ENCODE results near the gene SAA1. TPM values are rescaled to one million over a fixed set of nuclear protein-coding genes. Genes with fewer than 3 reads are reported as not detected.

SAA1 gene
- total and polyA plus RNA-seq, 9 of the 15 experiments (the other 6 are each of a cell fraction or from before 2014, with no cell fraction given) = 6.3 TPM; not detected in 8

GRCh38 chr11:18310800-18311340 is 44.8 kb downstream of the SAA1 start:
- H3K9me1 ChIP-seq (ENCODE audit: control insufficient read depth, insufficient read depth, low read length) = no peaks in the 10 kb centered on the region
- H3K9me3 ChIP-seq (replicated peaks; ENCODE audit: control insufficient read depth, insufficient read depth, low read depth, low read length) = no peaks in the 10 kb centered on the region
- no peak overlapping the region for H3K4me3 ChIP-seq
- WGBS (ENCODE audit: insufficient coverage, low coverage, missing lambda C conversion rate) = 85% methylated on average over 6 of the region's 6 CpGs
- H3K36me3 ChIP-seq (ENCODE audit: control insufficient read depth, insufficient read depth, low read length) = peaks cover 72% of the 10 kb centered on the region
- ChIA-PET CTCF (ENCODE audit: low intra/inter-chr PET ratio) (no interaction called here), POLR2A (no interaction called here)
- BruUV-seq (replicated peaks) = no TSS peak
- H4K20me1 ChIP-seq (replicated peaks; ENCODE audit: control insufficient read depth, insufficient read depth, low read length) = no peaks in the 10 kb centered on the region
- no peak overlapping the region for H3K9ac ChIP-seq (ENCODE audit: insufficient read depth in 1 of 2, low read depth in 2 of 2, low read length in 2 of 2)
- H3K27me3 ChIP-seq (ENCODE audit: control insufficient read depth in 2 of 2, insufficient read depth in 2 of 2, low read length in 2 of 2) = no peaks in the 10 kb centered on the region
- no peak overlapping the region for H3K27ac ChIP-seq (ENCODE audit: extremely low read depth, low read depth, low read length)
- in situ Hi-C loops (cut with MboI) = no loop called here
- intact Hi-C loops (cut with micrococcal nuclease) = no loop called here
- H2AFZ ChIP-seq (ENCODE audit: low read depth, low read length) = no peak overlapping the region
- H3K79me2 ChIP-seq (ENCODE audit: control insufficient read depth, insufficient read depth, low read length) = peaks cover 29% of the 10 kb centered on the region
- DNase-seq (ENCODE audit: extremely low read depth in 1 of 4, low spot score in 3 of 4) (no peak), FAIRE-seq (no peak), ATAC-seq (no peak)
- peaks cover 8 to 19% of the 10 kb centered on the region in 2 experiments; a peak in 3 of 5 replicates for H3K4me1 ChIP-seq (replicated peaks in 1 of 2; ENCODE audit: control insufficient read depth in 2 of 2, insufficient read depth in 2 of 2, low read length in 2 of 2)
- no peak overlapping the region for H3K4me2 ChIP-seq (ENCODE audit: insufficient read depth, low read length)
- TF ChIP-seq TBP (optimal IDR thresholded peaks at IDR 0.05; ENCODE audit: low read depth, low read length) (no peak), SPI1 (IDR thresholded peaks at IDR 0.05; ENCODE audit: borderline replicate concordance, low read depth, low read length) (no peak), HMG20B (CRISPR knock-in tag; IDR thresholded peaks at IDR 0.05) (no peak), MTA3 (IDR thresholded peaks at IDR 0.05; ENCODE audit: borderline replicate concordance) (no peak), MCM2 (IDR thresholded peaks at IDR 0.05; ENCODE audit: low read depth) (no peak), ZFX (CRISPR knock-in tag; IDR thresholded peaks at IDR 0.05) (no peak), ZNF253 (CRISPR knock-in tag; conservative IDR thresholded peaks at IDR 0.05) (no peak), ZBTB40 (IDR thresholded peaks at IDR 0.05) (no peak), ZBTB40 (CRISPR knock-in tag; IDR thresholded peaks at IDR 0.05) (no peak), MCM7 (IDR thresholded peaks at IDR 0.05) (no peak), ETV6 (IDR thresholded peaks at IDR 0.05; ENCODE audit: borderline replicate concordance in 1 of 2, low read depth in 2 of 2, low read length in 1 of 2) (no peak), ETV6 (CRISPR knock-in tag; IDR thresholded peaks at IDR 0.05; ENCODE audit: borderline replicate concordance) (no peak), GABPA (tag; conservative IDR thresholded peaks at IDR 0.05; ENCODE audit: low read depth) (no peak), LEF1 (IDR thresholded peaks at IDR 0.05) (no peak), SMAD1 (IDR thresholded peaks at IDR 0.05; ENCODE audit: low read depth, low read length, partially characterized antibody) (no peak), SLC30A9 (CRISPR knock-in tag; IDR thresholded peaks at IDR 0.05) (no peak), ZNF589 (CRISPR knock-in tag; IDR thresholded peaks at IDR 0.05; ENCODE audit: low read depth) (no peak)

Data from K562 (cell line).